ENCODE data around the gene CABP1. TPM values are rescaled to one million over a fixed set of nuclear protein-coding genes. Genes with fewer than 3 reads are reported as not detected.
"Not testable (repeated sequence)": the region's sequence is repeated elsewhere in the genome, so short reads cannot be mapped to it uniquely, and the experiment has no call there.

CABP1 gene
- total RNA-seq, 1 experiment from 2014 or later = not detected

- Histone ChIP-seq H3K27me3 (replicated peaks) (no peaks in the 10 kb centered on the region), H3K27ac (no peak overlapping the region), H3K9me3 (replicated peaks) (no peaks in the 10 kb centered on the region), H3K4me3 (no peak overlapping the region), H3K4me1 (replicated peaks) (no peaks in the 10 kb centered on the region), H3K36me3 (no peaks in the 10 kb centered on the region)
- no peak for DNase-seq (ENCODE audit: low read depth in 1 of 2, low spot score in 2 of 2)
Measured at GRCh38 chr12:120668091-120668867, 27.9 kb downstream of the CABP1 start.

GRCh38 chr12:120668868-120669840 is 28.7 kb downstream of the CABP1 start:
- H3K4me3 ChIP-seq = no peak overlapping the region
- H3K4me1 ChIP-seq (replicated peaks) = no peaks in the 10 kb centered on the region
- H3K27ac ChIP-seq = no peak overlapping the region
- DNase-seq (ENCODE audit: low read depth in 1 of 2, low spot score in 2 of 2) = no peak
- H3K27me3 ChIP-seq (replicated peaks) = no peaks in the 10 kb centered on the region
- no peaks in the 10 kb centered on the region for H3K9me3 ChIP-seq (replicated peaks)
- no peaks in the 10 kb centered on the region for H3K36me3 ChIP-seq

DNA sequence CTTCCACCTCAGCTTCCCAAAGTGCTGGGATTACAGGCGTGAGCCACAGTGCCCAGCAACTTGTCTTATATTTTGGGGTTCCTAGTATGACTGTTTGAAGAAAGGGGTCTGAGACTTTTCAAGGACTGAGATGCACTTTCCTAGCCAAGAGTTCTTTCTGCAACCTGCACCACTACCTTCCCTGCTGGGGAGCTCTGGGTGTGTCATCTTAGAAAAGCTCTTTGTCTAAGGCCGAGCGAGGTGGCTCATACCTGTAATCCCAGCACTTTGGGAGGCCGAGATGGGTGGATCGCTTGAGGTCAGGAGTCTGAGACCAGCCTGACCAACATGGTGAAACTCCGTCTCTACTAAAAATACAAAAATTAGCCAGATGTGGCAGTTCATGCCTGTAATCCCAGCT is 29.8 kb downstream of the CABP1 start:
- not testable (repeated sequence) for DNase-seq (ENCODE audit: low read depth in 1 of 2, low spot score in 2 of 2); H3K4me1 ChIP-seq (replicated peaks); H3K36me3 ChIP-seq; H3K4me3 ChIP-seq; H3K9me3 ChIP-seq (replicated peaks); H3K27ac ChIP-seq; H3K27me3 ChIP-seq (replicated peaks)

DNA sequence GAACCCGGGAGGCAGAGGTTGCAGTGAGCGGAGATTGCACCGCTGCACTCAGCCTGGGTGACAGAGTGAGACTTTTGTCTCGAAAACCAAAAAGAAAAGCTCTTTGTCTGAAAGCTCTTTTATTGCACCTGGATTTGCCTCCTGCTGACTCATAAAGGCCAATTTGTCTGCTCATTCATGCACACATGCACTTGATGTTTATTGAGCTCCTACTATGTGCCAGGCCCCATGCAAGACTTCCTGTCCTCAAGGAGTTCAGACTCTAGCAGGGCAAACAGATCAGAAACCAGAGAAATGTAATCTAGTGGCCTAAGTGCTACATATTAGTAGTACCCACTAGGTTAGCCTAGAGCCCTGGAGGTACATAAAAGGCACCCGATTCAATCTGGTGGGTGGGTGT is 30.2 kb downstream of the CABP1 start:
- no peak for DNase-seq (ENCODE audit: low read depth in 1 of 2, low spot score in 2 of 2)
- Histone ChIP-seq H3K9me3 (replicated peaks) (no peaks in the 10 kb centered on the region), H3K4me1 (replicated peaks) (no peaks in the 10 kb centered on the region), H3K27ac (no peak overlapping the region), H3K4me3 (no peak overlapping the region), H3K27me3 (replicated peaks) (no peaks in the 10 kb centered on the region), H3K36me3 (no peaks in the 10 kb centered on the region)

DNA sequence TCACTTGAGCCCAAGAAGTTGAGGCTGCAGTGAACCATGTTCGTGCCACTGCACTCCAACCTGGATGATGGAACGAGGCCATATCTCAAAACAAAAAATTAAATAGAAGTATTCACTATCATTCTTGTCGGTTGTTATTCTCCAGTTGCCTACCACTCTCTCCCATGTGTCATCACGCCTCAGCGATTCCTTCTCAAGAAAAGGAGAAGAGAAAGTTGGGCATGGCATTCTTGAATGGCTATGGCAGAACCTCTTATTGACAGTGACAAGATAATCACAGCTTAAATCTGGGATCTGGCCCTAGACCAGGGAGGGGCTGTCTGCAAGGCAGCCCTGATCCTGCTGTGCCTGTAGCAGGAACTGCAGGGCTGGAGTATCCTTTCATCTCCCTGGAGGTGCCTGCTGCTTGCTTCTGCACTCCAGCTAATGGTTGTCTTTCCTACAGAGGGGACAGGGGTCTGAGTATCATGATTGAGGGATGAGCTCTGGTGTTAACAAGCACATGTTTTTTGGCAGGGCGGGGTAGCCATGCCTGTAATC is 33.7 kb downstream of the CABP1 start:
- H3K27ac ChIP-seq = no peak overlapping the region
- H3K27me3 ChIP-seq (replicated peaks) = no peaks in the 10 kb centered on the region
- no peak for DNase-seq (ENCODE audit: low read depth in 1 of 2, low spot score in 2 of 2)

DNA sequence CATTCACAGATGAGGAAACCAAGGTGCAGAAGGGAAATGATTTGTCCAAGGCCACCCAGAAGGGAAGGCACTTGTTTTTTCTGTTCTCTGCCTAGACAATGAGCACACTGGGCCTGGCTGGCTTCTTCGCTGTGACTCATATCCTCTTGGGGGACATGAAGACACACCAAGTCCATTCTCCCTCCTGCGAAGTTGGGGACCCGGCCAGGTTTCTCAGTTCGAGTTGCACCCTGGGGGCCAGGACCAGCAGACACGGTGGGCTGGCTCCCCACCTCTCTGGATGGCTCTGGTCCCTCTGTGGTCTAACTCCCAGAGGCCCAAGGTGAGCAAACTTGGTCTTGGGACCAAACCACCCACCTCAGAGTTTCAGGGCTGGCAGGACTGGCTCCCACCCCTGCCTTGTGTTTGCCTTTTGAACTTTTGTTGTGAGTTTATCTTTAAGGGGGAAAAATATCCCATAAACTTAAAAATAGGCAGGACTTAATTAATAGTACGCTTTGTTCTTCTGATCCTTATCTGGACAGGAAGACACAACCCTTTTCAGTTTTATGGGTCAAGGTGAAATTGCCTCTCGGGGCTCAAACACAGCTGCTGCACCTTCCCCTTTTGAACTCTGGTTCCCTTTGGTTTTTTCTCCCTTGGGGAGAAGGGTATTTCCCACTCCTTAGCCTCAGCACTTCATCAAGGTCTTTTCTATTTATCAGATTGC is 37.5 kb downstream of the CABP1 start:
- no peaks in the 10 kb centered on the region for H3K9me3 ChIP-seq (replicated peaks)
- H3K36me3 ChIP-seq = no peaks in the 10 kb centered on the region
- peak overlapping the region; percentile 78 for H3K27ac ChIP-seq
- DNase-seq (ENCODE audit: low read depth in 1 of 2, low spot score in 2 of 2) = peak; percentile 89 to 91
- H3K4me3 ChIP-seq = no peak overlapping the region
- H3K4me1 ChIP-seq (replicated peaks) = peaks cover 29% of the 10 kb centered on the region
- H3K27me3 ChIP-seq (replicated peaks) = no peaks in the 10 kb centered on the region

More for the DNA sequence above, 33.7 kb downstream of the CABP1 start:
- H3K4me1 ChIP-seq (replicated peaks) = peaks cover 27% of the 10 kb centered on the region
- H3K9me3 ChIP-seq (replicated peaks) = no peaks in the 10 kb centered on the region
- no peaks in the 10 kb centered on the region for H3K36me3 ChIP-seq
- no peak overlapping the region for H3K4me3 ChIP-seq

GRCh38 chr12:120678572-120678971 is 38.1 kb downstream of the CABP1 start:
- H3K36me3 ChIP-seq = no peaks in the 10 kb centered on the region
- peaks cover 29% of the 10 kb centered on the region for H3K4me1 ChIP-seq (replicated peaks)
- no peaks in the 10 kb centered on the region for H3K9me3 ChIP-seq (replicated peaks)
- H3K27ac ChIP-seq = peak overlapping the region; percentile 78
- H3K4me3 ChIP-seq = no peak overlapping the region
- H3K27me3 ChIP-seq (replicated peaks) = no peaks in the 10 kb centered on the region
- peak in 1 of 2 experiments; percentile 29 for DNase-seq (ENCODE audit: low read depth in 1 of 2, low spot score in 2 of 2)

GRCh38 chr12:120680165-120680738 is 39.8 kb downstream of the CABP1 start:
- no peaks in the 10 kb centered on the region for H3K27me3 ChIP-seq (replicated peaks)
- no peak for DNase-seq (ENCODE audit: low read depth in 1 of 2, low spot score in 2 of 2)
- peaks cover 33% of the 10 kb centered on the region for H3K4me1 ChIP-seq (replicated peaks)
- no peaks in the 10 kb centered on the region for H3K36me3 ChIP-seq
- no peak overlapping the region for H3K27ac ChIP-seq
- H3K9me3 ChIP-seq (replicated peaks) = no peaks in the 10 kb centered on the region
- no peak overlapping the region for H3K4me3 ChIP-seq

DNA sequence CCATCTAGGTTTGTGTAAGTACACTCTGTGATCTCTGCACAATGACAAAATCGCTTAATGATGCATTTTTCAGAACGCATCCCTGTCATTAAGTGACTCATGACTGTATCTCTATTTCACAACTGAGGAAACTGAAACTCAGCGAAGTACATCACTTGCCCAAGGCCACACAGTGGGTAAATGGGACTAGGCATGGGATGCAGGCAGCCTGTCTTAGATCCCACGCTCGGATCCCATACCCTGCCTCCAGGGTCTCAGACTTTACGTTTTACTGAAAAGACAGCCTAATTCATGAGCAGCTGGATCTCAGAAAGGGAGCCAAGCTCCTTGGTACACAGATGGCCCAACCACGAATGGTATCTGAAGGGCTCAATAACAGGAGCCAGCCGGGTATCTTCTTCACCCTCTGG is 44.1 kb downstream of the CABP1 start:
- H3K4me3 ChIP-seq = no peak overlapping the region
- H3K36me3 ChIP-seq = peaks cover 4% of the 10 kb centered on the region; the same call in 1 of the 2 replicates
- no peak for DNase-seq (ENCODE audit: low read depth in 1 of 2, low spot score in 2 of 2)
- H3K27me3 ChIP-seq (replicated peaks) = no peaks in the 10 kb centered on the region
- H3K9me3 ChIP-seq (replicated peaks) = no peaks in the 10 kb centered on the region
- peaks cover 26% of the 10 kb centered on the region for H3K4me1 ChIP-seq (replicated peaks)
- no peak overlapping the region for H3K27ac ChIP-seq

DNA sequence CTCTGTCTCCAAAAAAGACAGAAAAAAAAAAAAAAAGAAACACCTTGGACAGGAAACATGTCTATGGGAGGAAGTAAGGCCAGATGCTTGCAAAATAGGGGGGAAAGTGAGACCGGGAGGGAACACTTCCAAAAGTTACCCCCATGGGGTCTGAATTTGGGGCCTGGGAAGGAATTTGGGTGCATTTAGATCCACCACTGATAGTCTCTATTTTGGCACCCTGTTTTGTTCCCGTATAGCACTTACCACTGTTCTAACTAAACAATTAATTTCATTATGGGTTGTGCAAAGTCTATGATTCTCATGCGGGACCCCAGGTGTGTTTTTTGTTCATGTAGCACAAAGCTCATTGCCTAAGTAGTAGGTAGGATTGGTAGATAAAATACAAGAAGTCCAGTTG is 45.1 kb downstream of the CABP1 start:
- Histone ChIP-seq H3K4me3 (0 out of 2 replicates have a peak overlapping the region, but pooled peaks have one; percentile 76), H3K27me3 (replicated peaks) (no peaks in the 10 kb centered on the region), H3K36me3 (peaks cover 4% of the 10 kb centered on the region; the same call in 1 of the 2 replicates), H3K4me1 (replicated peaks) (peaks cover 29% of the 10 kb centered on the region), H3K27ac (no peak overlapping the region), H3K9me3 (replicated peaks) (no peaks in the 10 kb centered on the region)
- no peak for DNase-seq (ENCODE audit: low read depth in 1 of 2, low spot score in 2 of 2)

- Histone ChIP-seq H3K4me1 (replicated peaks) (peaks cover 36% of the 10 kb centered on the region), H3K27ac (peak overlapping the region; percentile 75), H3K9me3 (replicated peaks) (no peaks in the 10 kb centered on the region), H3K4me3 (peak overlapping the region; percentile 76), H3K27me3 (replicated peaks) (no peaks in the 10 kb centered on the region), H3K36me3 (peaks cover 4% of the 10 kb centered on the region)
- DNase-seq (ENCODE audit: low read depth in 1 of 2, low spot score in 2 of 2) = peak; percentile 98 to 99
Measured at GRCh38 chr12:120686151-120686689, 45.8 kb downstream of the CABP1 start.

GRCh38 chr12:120686690-120687577 is 46.5 kb downstream of the CABP1 start, which contains the start of gene MLEC:
Gene MLEC (plus strand): TSS chr12:120687149. CDS start chr12:120687297, 148 bp downstream.
- Histone ChIP-seq H3K9me3 (replicated peaks) (no peaks in the 10 kb centered on the region), H3K4me1 (replicated peaks) (peaks cover 43% of the 10 kb centered on the region), H3K36me3 (peaks cover 4% of the 10 kb centered on the region)

More at GRCh38 chr12:120686690-120687577, 46.5 kb downstream of the CABP1 start, which contains the start of gene MLEC:
- Histone ChIP-seq H3K27ac (peak within 1 kb of the TSS; percentile 75), H3K4me3 (peak within 1 kb of the TSS; percentile 76), H3K27me3 (replicated peaks) (no peaks in the 10 kb centered on the region)
- DNase-seq (ENCODE audit: low read depth in 1 of 2, low spot score in 2 of 2) = peak; percentile 98 to 99

Measured in SJSA1 (cell line).